Activated T-cell treated with anti-CD3 and anti-CD28 coated beads for 24 hours (primary cell): ENCODE data around the gene CRBN.

ENCODE experiments used
- DNase-seq: peaks from one replicate; pipeline ENCODE4 v3.0.0-alpha.2; 2020; ENCODE audit warnings: low read depth

The CRBN gene

GRCh38 chr3:3110299-3110630, 69.2 kb downstream of the CRBN start, which contains the start of gene IL5RA:
TSS of gene IL5RA (minus strand) at chr3:3110374. CDS start at chr3:3104984, 5,390 bp downstream.
- DNase-seq = no peak

- DNase-seq = no peak
Measured at GRCh38 chr3:3109407-3110298, 69.8 kb downstream of the CRBN start.

GRCh38 chr3:3107858-3108257, 71.6 kb downstream of the CRBN start:
- no peak for DNase-seq

GRCh38 chr3:3107181-3107580, 72.3 kb downstream of the CRBN start:
- DNase-seq = no peak

GRCh38 chr3:3105815-3106214, 73.7 kb downstream of the CRBN start:
- no peak for DNase-seq

- no peak for DNase-seq
Measured at GRCh38 chr3:3105246-3105645, 74.2 kb downstream of the CRBN start.

- no peak for DNase-seq
Measured at GRCh38 chr3:3102751-3103150, 76.7 kb downstream of the CRBN start.

GRCh38 chr3:3101660-3102458, 77.6 kb downstream of the CRBN start:
- DNase-seq = no peak
